Adrenal gland (tissue), 12 donors: Measurements from ENCODE around the gene OSBP2. TPM values are rescaled to one million over a fixed set of nuclear protein-coding genes. Genes with fewer than 3 reads are reported as not detected.

Experiments used
- DNase-seq, 7 donors: peaks; one replicate each; pipeline ENCODE4 v3.0.0-alpha.2; 2019 to 2020
- H3K27ac ChIP-seq, 5 donors: fragments of 200-600 bp; sonication (generic) in 4 of 5; 1 replicate in 3 of 5; 2 replicates in 2 of 5; pipeline versions ENCODE4 v1.5.1 to v1.8.0; 2016 to 2020; ENCODE audit warnings: mild to moderate bottlenecking in 1 of 5
- H3K27me3 ChIP-seq: fragments of 200-600 bp; 2 replicates; pipeline ENCODE4 v1.8.0; 2021
- H3K36me3 ChIP-seq, 2 donors: fragments of 200-600 bp; replicated peaks in 1 of 2; 1 replicate in 1 of 2; 2 replicates in 1 of 2; pipeline versions ENCODE4 v1.5.1 to v1.8.0; 2018 to 2022
- H3K4me1 ChIP-seq, 2 donors: fragments of 200-600 bp; replicated peaks in 1 of 2; 1 replicate in 1 of 2; 2 replicates in 1 of 2; pipeline versions ENCODE4 v1.5.1 to v1.8.0; 2018 to 2021
- H3K4me3 ChIP-seq, 4 donors: fragments of 200-600 bp; sonication (generic) in 3 of 4; one replicate each; pipeline ENCODE4 v1.5.1; 2016 to 2018
- H3K9me3 ChIP-seq, 3 donors: fragments of 200-600 bp; sonication (generic) in 1 of 3; replicated peaks in 1 of 3; 1 replicate in 2 of 3; 2 replicates in 1 of 3; pipeline versions ENCODE4 v1.5.1 to v1.8.0; 2016 to 2021
- POLR2A ChIP-seq, 2 donors: fragments of 450-650 bp; IDR thresholded peaks; one replicate each; pipeline ENCODE4 v1.6.1; 2017; ENCODE audit warnings: antibody characterized with exemption in 2 of 2, mild to moderate bottlenecking in 2 of 2, moderate library complexity in 1 of 2
- whole genome bisulfite sequencing, 4 donors: extraction: QIAGEN DNeasy Blood & Tissue Kit in 2 of 4; methylation state at CpG; one replicate each; pipeline versions ENCODE4 v1.1.5 to v1.1.7; 2013 to 2017; 5-methylcytosine and 5-hydroxymethylcytosine counted together
- intact Hi-C, 2 donors: fragments of 100-400 bp; cut with DNase I; formaldehyde crosslinking; loops; one replicate each; pipeline versions ENCODE4 v1.14.1 to v1.15.0; 2022 to 2023
- polyA plus RNA-seq, 3 donors: library from polyadenylated mRNA; stranded (reverse); fragments of 200-250 nt in 2 of 3; fragments of 350-450 nt in 1 of 3; fragmentation: Illumina TruSeq in 1 of 3; extraction: RNeasy Lipid Tissue Mini Kit (QIAGEN cat#74804) in 1 of 3; gene quantifications; one replicate each; pipeline ENCODE4 v1.2.3, GENCODE V29; 2013 to 2014
- total RNA-seq, 9 donors: library from RNA; depleted of rRNA in 4 of 9; stranded (reverse); fragments of >200 nt in 4 of 9; fragments of 120-200 nt in 1 of 9; fragmentation: NEBNext Ultra II Directional in 1 of 9; extraction: Animal tissue kit (Norgen Biotek cat#: 25700) in 1 of 9; gene quantifications; one replicate each; pipeline versions ENCODE4 v1.1.0 to v1.2.4, GENCODE V29; 2013 to 2023
- TF ChIP-seq, protein P1 (sequence below), 6 experiments: fragments of 450-650 bp in 4 of 6; fragments of 200-600 bp in 2 of 6; sonication (generic) in 1 of 6; IDR thresholded peaks; 1 replicate in 5 of 6; 2 replicates in 1 of 6; pipeline versions ENCODE4 v1.5.1 to v1.8.0; 2016 to 2021; ENCODE audit warnings: antibody characterized with exemption in 6 of 6, mild to moderate bottlenecking in 2 of 6, moderate library complexity in 1 of 6
- donor health status: healthy with polysubstance abuse.
- donor health status: Bipolar disorder and iron deficiency.
- donor health status: DM: yes; HTN: yes; CAD: no.
- donor health status: DM: no; HTN: no; CAD: no.
- donor health status: DM: no; HTN: no; CAD: no.
- donor health status: DM: yes; HTN: yes; CAD: no.

Gene OSBP2
- total and polyA plus RNA-seq, 12 donors = 7.3 to 35.6 (median 19.7) TPM

DNA sequence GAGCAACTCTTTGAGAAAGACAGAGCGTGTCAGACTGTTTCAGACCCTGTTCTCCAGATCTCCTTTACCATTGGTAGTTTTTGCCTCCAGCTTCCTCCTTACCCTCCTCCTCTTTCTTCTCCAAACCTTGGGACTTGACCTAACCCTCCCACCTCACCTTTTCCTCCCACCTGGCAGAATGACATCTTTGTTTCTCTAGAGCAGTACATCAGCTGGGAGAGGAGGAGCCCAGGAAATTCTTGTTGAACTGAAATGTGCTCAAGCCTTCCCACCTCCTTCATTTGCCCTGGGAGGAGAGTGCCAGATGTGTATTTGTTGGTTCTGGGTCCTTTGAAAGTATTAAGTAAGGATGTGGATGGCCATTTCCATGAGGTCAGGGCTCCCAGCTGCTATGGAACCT, 17.4 kb downstream of the OSBP2 start:
- H3K4me1 ChIP-seq = peaks cover 0 to 5% of the 10 kb centered on the region in 2 donors
- WGBS, 4 donors = 100% methylated on average over 1 of the region's 1 CpG
- H3K36me3 ChIP-seq = no peaks in the 10 kb centered on the region

DNA sequence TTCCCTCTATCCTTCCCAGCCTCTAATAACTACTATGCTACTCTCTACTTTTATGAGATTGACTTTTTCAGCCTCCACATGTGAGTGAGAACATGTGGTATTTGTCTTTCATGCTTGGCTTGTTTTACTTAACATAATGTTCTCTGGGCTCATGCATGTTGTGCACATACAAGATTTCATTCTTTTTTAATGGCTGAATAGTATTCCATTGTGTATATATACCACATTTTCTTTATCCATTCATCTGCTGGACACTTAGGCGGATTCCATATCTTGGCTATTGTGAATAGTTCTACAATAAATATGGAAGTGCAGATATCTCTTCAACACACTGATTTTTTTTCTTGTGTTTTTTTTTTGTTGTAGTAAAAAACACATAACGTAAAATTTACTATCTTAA, 19.4 kb downstream of the OSBP2 start:
- Histone ChIP-seq H3K9me3 (no peaks in the 10 kb centered on the region), H3K36me3 (no peaks in the 10 kb centered on the region), H3K27me3 (no peaks in the 10 kb centered on the region), H3K4me1 (peaks cover 7 to 25% of the 10 kb centered on the region in 2 donors), H3K27ac (no peak overlapping the region), H3K4me3 (no peak overlapping the region)
- TF ChIP-seq, protein P1, sequence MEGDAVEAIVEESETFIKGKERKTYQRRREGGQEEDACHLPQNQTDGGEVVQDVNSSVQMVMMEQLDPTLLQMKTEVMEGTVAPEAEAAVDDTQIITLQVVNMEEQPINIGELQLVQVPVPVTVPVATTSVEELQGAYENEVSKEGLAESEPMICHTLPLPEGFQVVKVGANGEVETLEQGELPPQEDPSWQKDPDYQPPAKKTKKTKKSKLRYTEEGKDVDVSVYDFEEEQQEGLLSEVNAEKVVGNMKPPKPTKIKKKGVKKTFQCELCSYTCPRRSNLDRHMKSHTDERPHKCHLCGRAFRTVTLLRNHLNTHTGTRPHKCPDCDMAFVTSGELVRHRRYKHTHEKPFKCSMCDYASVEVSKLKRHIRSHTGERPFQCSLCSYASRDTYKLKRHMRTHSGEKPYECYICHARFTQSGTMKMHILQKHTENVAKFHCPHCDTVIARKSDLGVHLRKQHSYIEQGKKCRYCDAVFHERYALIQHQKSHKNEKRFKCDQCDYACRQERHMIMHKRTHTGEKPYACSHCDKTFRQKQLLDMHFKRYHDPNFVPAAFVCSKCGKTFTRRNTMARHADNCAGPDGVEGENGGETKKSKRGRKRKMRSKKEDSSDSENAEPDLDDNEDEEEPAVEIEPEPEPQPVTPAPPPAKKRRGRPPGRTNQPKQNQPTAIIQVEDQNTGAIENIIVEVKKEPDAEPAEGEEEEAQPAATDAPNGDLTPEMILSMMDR (IDR thresholded peaks at IDR 0.05) = no peak
- TF ChIP-seq POLR2A (IDR thresholded peaks at IDR 0.05) = no peak
- 91 to 99% (median 96%) methylated on average over 2 of the region's 2 CpGs for WGBS, 4 donors
- intact Hi-C loops = no loop called here
- no peak for DNase-seq

More for the DNA sequence above, 17.4 kb downstream of the OSBP2 start:
- no peak for TF ChIP-seq POLR2A (IDR thresholded peaks at IDR 0.05)
- TF ChIP-seq, protein P1 (IDR thresholded peaks at IDR 0.05) = no peak
- Histone ChIP-seq H3K9me3 (no peaks in the 10 kb centered on the region), H3K27ac (no peak overlapping the region), H3K4me3 (no peak overlapping the region), H3K27me3 (no peaks in the 10 kb centered on the region)
- intact Hi-C loops = no loop called here
- no peak for DNase-seq

GRCh38 chr22:30717331-30717921, 22.8 kb downstream of the OSBP2 start:
- H3K27me3 ChIP-seq = no peaks in the 10 kb centered on the region
- 56 to 63% (median 60%) methylated on average over 4 of the region's 4 CpGs for WGBS, 4 donors
- H3K4me1 ChIP-seq = peaks cover 16 to 40% of the 10 kb centered on the region in 2 donors
- intact Hi-C loops = no loop called here
- TF ChIP-seq POLR2A (IDR thresholded peaks at IDR 0.05) = peak in 1 of 2 donors; percentile 37
- TF ChIP-seq, protein P1 (IDR thresholded peaks at IDR 0.05) = no peak
- peak; percentile 59 to 91 (median 85) for DNase-seq
- no peak overlapping the region for H3K4me3 ChIP-seq
- no peaks in the 10 kb centered on the region for H3K9me3 ChIP-seq
- H3K27ac ChIP-seq = peak overlapping the region in 4 of 5 donors; percentile 20 to 89 (median 71)
- no peaks in the 10 kb centered on the region for H3K36me3 ChIP-seq

- H3K27ac ChIP-seq = peak overlapping the region in 4 of 5 donors; percentile 20 to 89 (median 71)
Measured at GRCh38 chr22:30717952-30718351, 23.3 kb downstream of the OSBP2 start.

More at GRCh38 chr22:30717952-30718351, 23.3 kb downstream of the OSBP2 start:
- intact Hi-C loops = no loop called here
- no peak for DNase-seq
- Histone ChIP-seq H3K4me1 (peaks cover 16 to 40% of the 10 kb centered on the region in 2 donors), H3K36me3 (no peaks in the 10 kb centered on the region), H3K27me3 (no peaks in the 10 kb centered on the region), H3K9me3 (no peaks in the 10 kb centered on the region), H3K4me3 (no peak overlapping the region)
- WGBS, 4 donors = 76 to 92% (median 90%) methylated on average over 3 of the region's 3 CpGs
- TF ChIP-seq, protein P1 (IDR thresholded peaks at IDR 0.05) = no peak
